DND-41 (cell line): ENCODE results near the gene TSPAN5.

Experiments
- ATAC-seq: fragments of 200-7000 bp; cut with Tn5 transposase; 3 replicates; pipeline ENCODE4 v1.9.1; 2021; ENCODE audit warnings: low read depth; ENCODE audit not compliant: insufficient read depth
- DNase-seq: peaks from one replicate; pipeline ENCODE4 v3.0.0-alpha.2; 2020
- H2AFZ ChIP-seq: 2 replicates; pipeline ENCODE4 v1.6.0; 2012; ENCODE audit warnings: low read depth, low read length
- H3K27ac ChIP-seq: 2 replicates; pipeline ENCODE4 v1.5.1; 2012; ENCODE audit warnings: low read length, inconsistent platforms
- H3K27me3 ChIP-seq: fragments of 200-600 bp; sonication (generic); 2 replicates; pipeline ENCODE4 v1.6.0; 2012; ENCODE audit warnings: low read length, mild to moderate bottlenecking, inconsistent platforms; ENCODE audit not compliant: insufficient read depth, poor library complexity
- H3K36me3 ChIP-seq: 2 replicates; pipeline ENCODE4 v1.5.1; 2012; ENCODE audit warnings: low read length, inconsistent platforms; ENCODE audit not compliant: insufficient read depth
- H3K4me1 ChIP-seq: 2 replicates; pipeline ENCODE4 v1.5.1; 2012; ENCODE audit warnings: mild to moderate bottlenecking, low read length; ENCODE audit not compliant: insufficient read depth
- H3K4me2 ChIP-seq: 2 replicates; pipeline ENCODE4 v1.6.0; 2012; ENCODE audit warnings: mild to moderate bottlenecking, moderate library complexity, low read length, inconsistent platforms; ENCODE audit not compliant: insufficient read depth
- H3K4me3 ChIP-seq, 2 experiments: fragments of 200-600 bp in 1 of 2; shearing (Covaris generic) in 1 of 2; 2 replicates each; pipeline ENCODE4 v1.5.1; 2012 to 2016; ENCODE audit warnings: inconsistent platforms in 2 of 2, low read length in 2 of 2, mild to moderate bottlenecking in 2 of 2, low read depth in 1 of 2, moderate library complexity in 1 of 2
- H3K79me2 ChIP-seq: 2 replicates; pipeline ENCODE4 v1.6.0; 2012; ENCODE audit warnings: low read length, inconsistent platforms; ENCODE audit not compliant: insufficient read depth
- H3K9ac ChIP-seq: 2 replicates; pipeline ENCODE4 v1.6.0; 2012; ENCODE audit warnings: low read depth, mild to moderate bottlenecking, inconsistent platforms, low read length, moderate library complexity
- H3K9me3 ChIP-seq: 2 replicates; pipeline ENCODE4 v1.5.1; 2012; ENCODE audit warnings: low read length, moderate library complexity, mild to moderate bottlenecking, inconsistent platforms; ENCODE audit not compliant: insufficient read depth, severe bottlenecking
- H4K20me1 ChIP-seq: 2 replicates; pipeline ENCODE4 v1.6.0; 2012; ENCODE audit warnings: low read length; ENCODE audit not compliant: insufficient read depth
- EZH2 ChIP-seq: IDR thresholded peaks from 3 replicates; pipeline ENCODE4 v1.6.1; 2012; ENCODE audit warnings: borderline replicate concordance, low read depth, mild to moderate bottlenecking, moderate library complexity, low read length, inconsistent platforms; ENCODE audit not compliant: severe bottlenecking
- TF ChIP-seq, protein P1 (sequence below): IDR thresholded peaks from 2 replicates; pipeline ENCODE4 v1.5.1; 2012; ENCODE audit warnings: borderline replicate concordance, low read length, moderate library complexity, mild to moderate bottlenecking; ENCODE audit not compliant: poor library complexity, severe bottlenecking; ENCODE audit errors: extremely low read depth

Gene TSPAN5

GRCh38 chr4:98648602-98649001 lies 9.8 kb downstream of the TSPAN5 start:
- no peak for ATAC-seq
- no peaks in the 10 kb centered on the region for H4K20me1 ChIP-seq

GRCh38 chr4:98646422-98646821 lies 12.0 kb downstream of the TSPAN5 start:
- Histone ChIP-seq H2AFZ (no peak overlapping the region), H3K4me1 (no peaks in the 10 kb centered on the region), H3K4me3 (no peak overlapping the region), H3K79me2 (no peaks in the 10 kb centered on the region), H3K36me3 (no peaks in the 10 kb centered on the region), H3K9ac (no peak overlapping the region), H3K27ac (no peak overlapping the region), H3K9me3 (peaks cover 4% of the 10 kb centered on the region), H4K20me1 (no peaks in the 10 kb centered on the region), H3K27me3 (no peaks in the 10 kb centered on the region), H3K4me2 (no peak overlapping the region)
- DNase-seq (no peak), ATAC-seq (no peak)
- no peak for TF ChIP-seq EZH2
- TF ChIP-seq, protein P1, sequence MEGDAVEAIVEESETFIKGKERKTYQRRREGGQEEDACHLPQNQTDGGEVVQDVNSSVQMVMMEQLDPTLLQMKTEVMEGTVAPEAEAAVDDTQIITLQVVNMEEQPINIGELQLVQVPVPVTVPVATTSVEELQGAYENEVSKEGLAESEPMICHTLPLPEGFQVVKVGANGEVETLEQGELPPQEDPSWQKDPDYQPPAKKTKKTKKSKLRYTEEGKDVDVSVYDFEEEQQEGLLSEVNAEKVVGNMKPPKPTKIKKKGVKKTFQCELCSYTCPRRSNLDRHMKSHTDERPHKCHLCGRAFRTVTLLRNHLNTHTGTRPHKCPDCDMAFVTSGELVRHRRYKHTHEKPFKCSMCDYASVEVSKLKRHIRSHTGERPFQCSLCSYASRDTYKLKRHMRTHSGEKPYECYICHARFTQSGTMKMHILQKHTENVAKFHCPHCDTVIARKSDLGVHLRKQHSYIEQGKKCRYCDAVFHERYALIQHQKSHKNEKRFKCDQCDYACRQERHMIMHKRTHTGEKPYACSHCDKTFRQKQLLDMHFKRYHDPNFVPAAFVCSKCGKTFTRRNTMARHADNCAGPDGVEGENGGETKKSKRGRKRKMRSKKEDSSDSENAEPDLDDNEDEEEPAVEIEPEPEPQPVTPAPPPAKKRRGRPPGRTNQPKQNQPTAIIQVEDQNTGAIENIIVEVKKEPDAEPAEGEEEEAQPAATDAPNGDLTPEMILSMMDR = no peak

More at GRCh38 chr4:98648602-98649001, 9.8 kb downstream of the TSPAN5 start:
- Histone ChIP-seq H3K27me3 (no peaks in the 10 kb centered on the region), H3K4me1 (no peaks in the 10 kb centered on the region), H3K9me3 (peaks cover 4% of the 10 kb centered on the region), H3K4me2 (no peak overlapping the region), H3K9ac (no peak overlapping the region), H3K36me3 (no peaks in the 10 kb centered on the region), H3K79me2 (no peaks in the 10 kb centered on the region), H3K4me3 (no peak overlapping the region), H3K27ac (no peak overlapping the region), H2AFZ (no peak overlapping the region)
- TF ChIP-seq EZH2 = no peak
- TF ChIP-seq, protein P1 = no peak
- no peak for DNase-seq

- H3K4me3 ChIP-seq = no peak overlapping the region
- no peaks in the 10 kb centered on the region for H3K79me2 ChIP-seq
- H3K36me3 ChIP-seq = no peaks in the 10 kb centered on the region
- no peaks in the 10 kb centered on the region for H3K4me1 ChIP-seq
- TF ChIP-seq EZH2 = no peak
- TF ChIP-seq, protein P1 = no peak
- H3K4me2 ChIP-seq = no peak overlapping the region
- H3K27me3 ChIP-seq = no peaks in the 10 kb centered on the region
- ATAC-seq (no peak), DNase-seq (no peak)
- H3K9me3 ChIP-seq = peaks cover 3% of the 10 kb centered on the region
- no peak overlapping the region for H2AFZ ChIP-seq
- no peaks in the 10 kb centered on the region for H4K20me1 ChIP-seq
- no peak overlapping the region for H3K27ac ChIP-seq
- H3K9ac ChIP-seq = no peak overlapping the region
These were observed 12.9 kb downstream of the TSPAN5 start for GRCh38 chr4:98645527-98645926.

DNA sequence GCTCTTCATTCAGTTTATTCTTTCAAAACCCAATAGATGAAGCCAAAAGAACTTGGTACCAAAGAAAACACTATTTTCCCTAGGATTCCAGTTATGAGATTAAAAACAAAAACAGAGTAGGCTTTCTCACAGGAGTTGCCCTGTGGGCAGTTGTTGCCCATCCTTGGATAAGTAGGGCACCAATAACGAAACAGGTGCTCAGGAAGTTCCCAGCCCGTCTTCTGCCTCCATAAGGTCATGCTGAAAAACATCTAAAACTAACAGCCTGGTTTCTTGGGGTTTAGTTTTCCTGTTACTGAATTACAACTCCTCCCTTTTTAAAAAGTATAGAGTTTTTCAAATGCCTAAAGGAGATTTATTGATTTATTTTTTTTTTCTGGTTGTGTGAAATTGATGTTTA lies 14.7 kb downstream of the TSPAN5 start:
- no peak overlapping the region for H3K4me3 ChIP-seq
- H3K4me2 ChIP-seq = no peak overlapping the region
- no peaks in the 10 kb centered on the region for H4K20me1 ChIP-seq
- DNase-seq (no peak), ATAC-seq (no peak)
- no peaks in the 10 kb centered on the region for H3K27me3 ChIP-seq
- TF ChIP-seq, protein P1 = no peak
- TF ChIP-seq EZH2 = no peak
- H3K27ac ChIP-seq = no peak overlapping the region
- H3K4me1 ChIP-seq = no peaks in the 10 kb centered on the region
- no peaks in the 10 kb centered on the region for H3K9me3 ChIP-seq
- H2AFZ ChIP-seq = no peak overlapping the region; the same call in 1 of the 2 replicates
- H3K79me2 ChIP-seq = no peaks in the 10 kb centered on the region
- H3K9ac ChIP-seq = no peak overlapping the region
- no peaks in the 10 kb centered on the region for H3K36me3 ChIP-seq
